K562 (cell line): ENCODE data around the gene U2SURP. TPM values are rescaled to one million over a fixed set of nuclear protein-coding genes. Genes with fewer than 3 reads are reported as not detected.

ENCODE experiments used
- ATAC-seq: fragments of 200-7000 bp; cut with Tn5 transposase; 3 replicates; pipeline ENCODE4 v1.9.1; 2020; ENCODE audit warnings: moderate library complexity
- BruUV-seq: library from RNA; stranded (reverse); fragments of 400-500 nt; replicated peaks from 2 replicates; lab custom pipeline; 2021; lab: Mats Ljungman, UMichigan
- CTCF ChIA-PET: fragments of 300-600 bp; formaldehyde crosslinking; extraction: SDS; loops from one replicate; lab custom pipeline; 2021; ENCODE audit warnings: low intra/inter-chr PET ratio; lab: Yijun Ruan, JAX
- POLR2A ChIA-PET: fragments of 300-600, 350-650 bp; sonication (Branson Sonifier 250); formaldehyde crosslinking; extraction: SDS; loops from one replicate; lab custom pipeline; 2021; ENCODE audit warnings: antibody characterized with exemption, inconsistent platforms; lab: Yijun Ruan, JAX
- DNase-seq, 4 experiments: peaks; one replicate each; pipeline versions ENCODE4 v3.0.0 to v3.0.0-alpha.2; 2011 to 2018; ENCODE audit warnings: low spot score in 3 of 4, mixed read lengths in 3 of 4; ENCODE audit errors: extremely low read depth in 1 of 4
- FAIRE-seq: peaks from 2 replicates; lab custom pipeline; 2011; peaks lifted over from hg19 to GRCh38; lab: Jason Lieb, UNC
- H2AFZ ChIP-seq: 2 replicates; pipeline ENCODE4 v1.6.0; 2011; ENCODE audit warnings: low read depth, low read length, control low read depth, inconsistent platforms
- H3K27ac ChIP-seq: fragments of 200-600 bp; 3 replicates; pipeline ENCODE4 v1.8.0; 2011; ENCODE audit warnings: low read depth, mild to moderate bottlenecking, control low read depth, inconsistent platforms, low read length, moderate library complexity, mixed read lengths; ENCODE audit errors: extremely low read depth
- H3K27me3 ChIP-seq, 2 experiments: fragments of 300-600 bp in 1 of 2; 2 replicates in 1 of 2; 3 replicates in 1 of 2; pipeline versions ENCODE4 v1.6.0 to v1.8.0; 2011; ENCODE audit warnings: inconsistent platforms in 2 of 2, low read length in 2 of 2, mild to moderate bottlenecking in 1 of 2, mixed read lengths in 1 of 2, moderate library complexity in 1 of 2; ENCODE audit not compliant: control insufficient read depth in 2 of 2, insufficient read depth in 2 of 2
- H3K36me3 ChIP-seq: fragments of 300-600 bp; 3 replicates; pipeline ENCODE4 v1.8.0; 2011; ENCODE audit warnings: mild to moderate bottlenecking, low read length, inconsistent platforms; ENCODE audit not compliant: control insufficient read depth, insufficient read depth
- H3K4me1 ChIP-seq, 2 experiments: fragments of 200-600 bp in 1 of 2; replicated peaks in 1 of 2; 2 replicates in 1 of 2; 3 replicates in 1 of 2; pipeline versions ENCODE4 v1.5.1 to v1.8.0; 2011; ENCODE audit warnings: inconsistent platforms in 2 of 2, low read length in 2 of 2, mild to moderate bottlenecking in 1 of 2, mixed read lengths in 1 of 2, moderate library complexity in 1 of 2; ENCODE audit not compliant: control insufficient read depth in 2 of 2, insufficient read depth in 2 of 2
- H3K4me2 ChIP-seq: 2 replicates; pipeline ENCODE4 v1.6.1; 2011; ENCODE audit warnings: low read length, control low read depth, inconsistent platforms, mixed read lengths; ENCODE audit not compliant: insufficient read depth
- H3K4me3 ChIP-seq: fragments of 200-600 bp; sonication (generic), shearing (Covaris generic); 2 replicates; pipeline ENCODE4 v1.5.1; 2016; ENCODE audit warnings: control low read depth, inconsistent platforms
- H3K79me2 ChIP-seq: fragments of 200-600 bp; 3 replicates; pipeline ENCODE4 v1.8.0; 2011; ENCODE audit warnings: low read length, inconsistent platforms; ENCODE audit not compliant: control insufficient read depth, insufficient read depth
- H3K9ac ChIP-seq, 2 experiments: 2 replicates each; pipeline versions ENCODE4 v1.6.0 to v1.6.1; 2011; ENCODE audit warnings: low read depth in 2 of 2, low read length in 2 of 2, control low read depth in 1 of 2, inconsistent platforms in 1 of 2, mild to moderate bottlenecking in 1 of 2, mixed read lengths in 1 of 2; ENCODE audit not compliant: insufficient read depth in 1 of 2
- H3K9me1 ChIP-seq: one replicate; pipeline ENCODE4 v1.6.0; 2011; ENCODE audit warnings: inconsistent platforms, mild to moderate bottlenecking, low read length, moderate library complexity; ENCODE audit not compliant: control insufficient read depth, insufficient read depth
- H3K9me3 ChIP-seq: replicated peaks from 2 replicates; pipeline ENCODE4 v1.5.1; 2011; ENCODE audit warnings: low read depth, low read length, inconsistent platforms; ENCODE audit not compliant: control insufficient read depth, insufficient read depth
- H4K20me1 ChIP-seq: replicated peaks from 2 replicates; pipeline ENCODE4 v1.6.1; 2011; ENCODE audit warnings: low read length, inconsistent platforms, mixed read lengths; ENCODE audit not compliant: control insufficient read depth, insufficient read depth
- ARHGAP35 ChIP-seq: fragments of 450-650 bp; IDR thresholded peaks from 2 replicates; pipeline ENCODE4 v1.6.1; 2018; ENCODE audit not compliant: partially characterized antibody
- CAMTA2 ChIP-seq: fragments of 250-450 bp; sonication (Bioruptor Pico); conservative IDR thresholded peaks from 2 replicates; pipeline ENCODE4 v1.5.1; 2022
- CEBPB ChIP-seq: fragments of 450-650 bp; IDR thresholded peaks from 2 replicates; pipeline ENCODE4 v1.6.1; 2016; ENCODE audit warnings: missing genetic modification characterization, missing compliant biosample characterization
- CEBPG ChIP-seq, 3 experiments: fragments of 200-800 bp in 1 of 3; sonication (Bioruptor generic) in 1 of 3; sonication (generic) in 1 of 3; formaldehyde crosslinking in 1 of 3; IDR thresholded peaks in 2 of 3; conservative IDR thresholded peaks in 1 of 3; 2 replicates each; pipeline versions ENCODE4 v1.6.1 to v1.8.0; 2016 to 2022; ENCODE audit warnings: missing compliant biosample characterization in 2 of 3, missing genetic modification characterization in 2 of 3, mild to moderate bottlenecking in 1 of 3, missing genetic modification reagents in 1 of 3
- MTA1 ChIP-seq: fragments of 450-650 bp; IDR thresholded peaks from 2 replicates; pipeline ENCODE4 v1.6.1; 2017; ENCODE audit warnings: borderline replicate concordance
- RFX1 ChIP-seq: fragments of 450-650 bp; IDR thresholded peaks from 2 replicates; pipeline ENCODE4 v1.6.1; 2016; ENCODE audit warnings: mild to moderate bottlenecking, moderate library complexity
- STAG1 ChIP-seq: sonication (generic); formaldehyde crosslinking; IDR thresholded peaks from 2 replicates; pipeline ENCODE4 v1.5.0; 2020; ENCODE audit warnings: missing genetic modification reagents, borderline replicate concordance
- ZNF143 ChIP-seq: sonication (generic); formaldehyde crosslinking; IDR thresholded peaks from 2 replicates; pipeline ENCODE4 v1.9.0; 2022; ENCODE audit warnings: mild to moderate bottlenecking, missing genetic modification reagents
- ZNF316 ChIP-seq: fragments of 450-650 bp; IDR thresholded peaks from 2 replicates; pipeline ENCODE4 v1.6.1; 2016
- ZNF384 ChIP-seq: IDR thresholded peaks from 2 replicates; pipeline ENCODE4 v1.6.1; 2012; ENCODE audit warnings: low read depth, low read length, improper control_type of control experiment
- WGBS: fragments of 100-300 bp; shearing (Covaris generic); methylation state at CpG from one replicate; pipeline ENCODE4 v1.1.6; 2016; ENCODE audit warnings: low coverage, mixed read lengths; ENCODE audit not compliant: insufficient coverage; ENCODE audit errors: missing lambda C conversion rate; 5-methylcytosine and 5-hydroxymethylcytosine counted together
- in situ Hi-C: fragments of 300-500 bp; cut with MboI; formaldehyde crosslinking; loops from 4 replicates; pipeline ENCODE4 v1.15.0; 2018; ENCODE audit warnings: inconsistent platforms, mixed read lengths
- intact Hi-C: fragments of 100-400 bp; cut with micrococcal nuclease; formaldehyde crosslinking; loops from 2 replicates; pipeline ENCODE4 v1.14.2; 2022
- polyA plus RNA-seq, 8 experiments: library from polyadenylated mRNA; depleted of rRNA in 4 of 8; stranded (reverse) in 5 of 8; unstranded in 3 of 8; fragments of >200 nt; fragmentation: Nextera tagmentation in 2 of 8; fragmentation: Illumina TruSeq in 1 of 8; extraction: Ambion mirVana in 2 of 8; extraction: Trizol in 1 of 8; gene quantifications; 2 replicates each; pipeline versions ENCODE4 v1.2.1 to v1.2.3, GENCODE V29; 2011 to 2014; ENCODE audit warnings: inconsistent platforms in 1 of 8, missing spikeins in 1 of 8
- total RNA-seq, 7 experiments: library from RNA; depleted of rRNA in 6 of 7; stranded (reverse); fragments of >200 nt in 6 of 7; fragmentation: Illumina TruSeq in 2 of 7; extraction: Trizol in 2 of 7; gene quantifications; 2 replicates each; pipeline versions ENCODE4 v1.2.1 to v1.2.3, GENCODE V29; 2011 to 2021; ENCODE audit warnings: low replicate concordance in 1 of 7
- TF ChIP-seq, protein P1 (sequence below): sonication (generic); formaldehyde crosslinking; IDR thresholded peaks from 2 replicates; pipeline ENCODE4 v1.9.0; 2022; ENCODE audit warnings: mild to moderate bottlenecking, missing genetic modification reagents
- TF ChIP-seq, protein P2 (sequence below): fragments of 450-650 bp; IDR thresholded peaks from 2 replicates; pipeline ENCODE4 v1.7.0; 2016; ENCODE audit warnings: borderline replicate concordance
- TF ChIP-seq, protein P3 (sequence below): fragments of 450-650 bp; IDR thresholded peaks from 2 replicates; pipeline ENCODE4 v1.6.1; 2016; ENCODE audit warnings: missing biosample characterization, missing genetic modification characterization

The U2SURP gene
- total and polyA plus RNA-seq, 9 of the 15 experiments (the other 6 are each of a cell fraction or from before 2014, with no cell fraction given) = 128 to 322 (median 191) TPM

DNA sequence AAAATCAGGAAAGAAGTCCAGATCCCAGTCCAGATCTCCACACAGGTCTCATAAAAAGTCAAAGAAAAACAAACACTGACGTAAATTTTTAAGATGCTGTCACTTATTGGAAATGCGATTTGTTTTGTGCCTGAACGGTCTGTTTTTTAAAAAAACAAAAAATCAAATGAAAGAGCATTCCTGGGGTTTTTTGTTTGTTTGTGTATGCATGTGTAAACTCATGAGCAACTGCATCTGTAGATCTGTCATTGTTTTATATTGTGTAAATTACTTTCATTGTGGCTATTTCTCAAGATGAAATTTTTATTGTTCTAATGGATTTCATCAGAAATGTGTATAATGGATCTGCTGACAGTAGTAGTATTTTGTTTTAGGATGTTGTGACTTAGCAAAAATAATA lies 55.0 kb downstream of the U2SURP start:
- H3K9me3 ChIP-seq = no peaks in the 10 kb centered on the region
- FAIRE-seq (no peak), DNase-seq (no peak)
- no peaks in the 10 kb centered on the region for H3K9me1 ChIP-seq
- no peak overlapping the region for H2AFZ ChIP-seq
- H4K20me1 ChIP-seq = no peaks in the 10 kb centered on the region
- TSS peak; percentile 9 for BruUV-seq
- peaks cover 96% of the 10 kb centered on the region for H3K36me3 ChIP-seq
- TF ChIP-seq ZNF316 (peak; percentile 43; the same call in 1 of the 2 replicates), ARHGAP35 (no peak)
- TF ChIP-seq, all 486 proteins: peak for 1
- Histone ChIP-seq H3K4me3 (no peak overlapping the region), H3K79me2 (no peaks in the 10 kb centered on the region), H3K9ac (no peak overlapping the region), H3K4me1 (no peaks in the 10 kb centered on the region), H3K4me2 (no peak overlapping the region), H3K27ac (no peak overlapping the region), H3K27me3 (no peaks in the 10 kb centered on the region)
- intact Hi-C loops (no loop called here), in situ Hi-C loops (no loop called here)
- ATAC-seq = no peak
- WGBS = 93% methylated on average over 3 of the region's 3 CpGs
- ChIA-PET CTCF (interaction anchor here (0.6 kb wide), 1 partner anchor 1277 kb away, joined by 3 read pairs; no protein-coding TSS in a partner anchor), POLR2A (interaction anchor here (0.8 kb wide), 1 partner anchor 43 kb away, joined by 4 read pairs; no protein-coding TSS in a partner anchor)

DNA sequence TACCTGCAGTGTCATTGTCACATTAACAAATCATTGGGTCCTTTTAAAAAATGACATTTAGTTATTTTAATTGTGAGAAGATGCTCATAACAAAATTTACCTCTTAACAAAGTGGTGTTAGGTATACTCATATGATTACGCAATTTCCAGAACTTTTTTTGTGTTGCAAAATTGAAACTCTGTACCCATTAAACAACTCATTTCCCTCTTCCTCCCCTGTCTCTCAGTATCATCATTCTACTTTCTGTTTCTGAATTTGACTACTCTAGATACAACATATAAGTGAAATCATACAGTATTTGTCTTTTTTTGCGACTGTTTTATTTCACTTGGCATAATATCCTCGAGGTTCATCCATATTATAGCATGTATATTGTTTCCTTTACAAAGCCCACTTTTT lies 59.5 kb downstream of the U2SURP start:
- no peaks in the 10 kb centered on the region for H4K20me1 ChIP-seq
- no peaks in the 10 kb centered on the region for H3K79me2 ChIP-seq
- H3K4me3 ChIP-seq = no peak overlapping the region
- no peak overlapping the region for H3K4me2 ChIP-seq
- CTCF ChIA-PET = no interaction called here
- POLR2A ChIA-PET = no interaction called here
- no peak overlapping the region for H3K27ac ChIP-seq
- H3K9me1 ChIP-seq = no peaks in the 10 kb centered on the region
- FAIRE-seq (no peak), ATAC-seq (no peak), DNase-seq (no peak)
- BruUV-seq = no TSS peak
- no peaks in the 10 kb centered on the region; a peak in 1 of 5 replicates for H3K4me1 ChIP-seq
- in situ Hi-C loops = no loop called here
- H2AFZ ChIP-seq = no peak overlapping the region
- H3K27me3 ChIP-seq = no peaks in the 10 kb centered on the region
- H3K9ac ChIP-seq = no peak overlapping the region
- peaks cover 69% of the 10 kb centered on the region for H3K36me3 ChIP-seq
- intact Hi-C loops = no loop called here
- no peaks in the 10 kb centered on the region for H3K9me3 ChIP-seq
- WGBS = 88% methylated on average over 3 of the region's 3 CpGs
- TF ChIP-seq, protein P1, sequence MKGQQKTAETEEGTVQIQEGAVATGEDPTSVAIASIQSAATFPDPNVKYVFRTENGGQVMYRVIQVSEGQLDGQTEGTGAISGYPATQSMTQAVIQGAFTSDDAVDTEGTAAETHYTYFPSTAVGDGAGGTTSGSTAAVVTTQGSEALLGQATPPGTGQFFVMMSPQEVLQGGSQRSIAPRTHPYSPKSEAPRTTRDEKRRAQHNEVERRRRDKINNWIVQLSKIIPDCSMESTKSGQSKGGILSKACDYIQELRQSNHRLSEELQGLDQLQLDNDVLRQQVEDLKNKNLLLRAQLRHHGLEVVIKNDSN (CRISPR knock-in tag) = no peak
- TF ChIP-seq ZNF143 = no peak
- no peak for TF ChIP-seq MTA1
- TF ChIP-seq RFX1 = no peak
- no peak for TF ChIP-seq STAG1 (CRISPR knock-in tag)
- no peak for TF ChIP-seq CAMTA2 (CRISPR knock-in tag)
- peak; percentile 98 for TF ChIP-seq CEBPB (tag)
- TF ChIP-seq ZNF384 = no peak
- TF ChIP-seq, protein P2, sequence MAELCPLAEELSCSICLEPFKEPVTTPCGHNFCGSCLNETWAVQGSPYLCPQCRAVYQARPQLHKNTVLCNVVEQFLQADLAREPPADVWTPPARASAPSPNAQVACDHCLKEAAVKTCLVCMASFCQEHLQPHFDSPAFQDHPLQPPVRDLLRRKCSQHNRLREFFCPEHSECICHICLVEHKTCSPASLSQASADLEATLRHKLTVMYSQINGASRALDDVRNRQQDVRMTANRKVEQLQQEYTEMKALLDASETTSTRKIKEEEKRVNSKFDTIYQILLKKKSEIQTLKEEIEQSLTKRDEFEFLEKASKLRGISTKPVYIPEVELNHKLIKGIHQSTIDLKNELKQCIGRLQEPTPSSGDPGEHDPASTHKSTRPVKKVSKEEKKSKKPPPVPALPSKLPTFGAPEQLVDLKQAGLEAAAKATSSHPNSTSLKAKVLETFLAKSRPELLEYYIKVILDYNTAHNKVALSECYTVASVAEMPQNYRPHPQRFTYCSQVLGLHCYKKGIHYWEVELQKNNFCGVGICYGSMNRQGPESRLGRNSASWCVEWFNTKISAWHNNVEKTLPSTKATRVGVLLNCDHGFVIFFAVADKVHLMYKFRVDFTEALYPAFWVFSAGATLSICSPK = no peak
- TF ChIP-seq, protein P3, sequence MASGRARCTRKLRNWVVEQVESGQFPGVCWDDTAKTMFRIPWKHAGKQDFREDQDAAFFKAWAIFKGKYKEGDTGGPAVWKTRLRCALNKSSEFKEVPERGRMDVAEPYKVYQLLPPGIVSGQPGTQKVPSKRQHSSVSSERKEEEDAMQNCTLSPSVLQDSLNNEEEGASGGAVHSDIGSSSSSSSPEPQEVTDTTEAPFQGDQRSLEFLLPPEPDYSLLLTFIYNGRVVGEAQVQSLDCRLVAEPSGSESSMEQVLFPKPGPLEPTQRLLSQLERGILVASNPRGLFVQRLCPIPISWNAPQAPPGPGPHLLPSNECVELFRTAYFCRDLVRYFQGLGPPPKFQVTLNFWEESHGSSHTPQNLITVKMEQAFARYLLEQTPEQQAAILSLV (tag) = peak; percentile 83
- no peak for TF ChIP-seq CEBPG (CRISPR knock-in tag; IDR thresholded peaks at IDR 0.05)
- TF ChIP-seq CEBPG (tag; conservative IDR thresholded peaks at IDR 0.05 in 1 of 2, IDR thresholded peaks at IDR 0.05 in 1 of 2) = peak; percentile 86 to 98
